ENCODE measurements around the gene DNASE1L1. TPM values are rescaled to one million over a fixed set of nuclear protein-coding genes. Genes with fewer than 3 reads are reported as not detected.

DNASE1L1 gene
- total and polyA plus RNA-seq, 2 of the 13 experiments (the other 11 are each of a cell fraction or from before 2014, with no cell fraction given) = 4.7 to 12.3 TPM

DNA sequence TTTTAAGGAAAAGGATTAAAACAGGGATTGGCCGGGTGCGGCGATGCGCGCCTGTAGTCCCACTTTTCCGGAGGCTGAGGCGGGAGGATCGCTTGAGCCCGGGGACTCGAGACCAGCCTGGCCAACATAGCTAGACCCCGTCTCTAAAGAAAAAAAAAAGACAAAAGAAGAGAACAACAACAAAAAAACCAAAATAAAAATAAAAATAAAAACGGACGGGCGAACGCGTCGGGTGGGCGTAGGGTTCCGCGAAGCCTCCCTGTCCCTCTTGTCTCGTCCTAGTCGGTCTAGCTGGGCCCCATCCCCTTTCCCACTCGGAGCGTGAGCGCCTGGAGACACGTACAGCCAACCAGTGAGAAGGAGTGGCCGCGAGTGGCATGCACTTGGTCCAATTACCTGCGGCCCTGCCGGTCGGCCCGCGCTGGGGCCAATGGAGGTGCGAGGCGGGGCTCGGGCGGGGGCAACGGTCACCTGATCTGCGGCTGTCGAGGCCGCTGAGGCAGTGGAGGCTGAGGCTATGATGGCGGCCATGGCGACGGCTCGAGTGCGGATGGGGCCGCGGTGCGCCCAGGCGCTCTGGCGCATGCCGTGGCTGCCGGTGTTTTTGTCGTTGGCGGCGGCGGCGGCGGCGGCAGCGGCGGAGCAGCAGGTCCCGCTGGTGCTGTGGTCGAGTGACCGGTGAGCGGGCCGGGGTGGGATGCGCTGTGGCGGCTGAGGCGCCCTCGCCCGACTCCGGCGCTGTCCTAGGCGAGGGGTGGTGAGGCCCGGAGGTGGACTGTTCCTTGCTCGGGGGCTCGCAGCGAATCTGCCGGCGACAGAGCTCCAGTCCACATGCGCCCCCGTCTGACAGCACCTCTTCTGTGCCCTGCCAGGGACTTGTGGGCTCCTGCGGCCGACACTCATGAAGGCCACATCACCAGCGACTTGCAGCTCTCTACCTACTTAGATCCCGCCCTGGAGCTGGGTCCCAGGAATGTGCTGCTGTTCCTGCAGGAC is 19.4 kb upstream of the DNASE1L1 start, which contains the start of gene ATP6AP1 (continued):
- TF ChIP-seq, protein P1, sequence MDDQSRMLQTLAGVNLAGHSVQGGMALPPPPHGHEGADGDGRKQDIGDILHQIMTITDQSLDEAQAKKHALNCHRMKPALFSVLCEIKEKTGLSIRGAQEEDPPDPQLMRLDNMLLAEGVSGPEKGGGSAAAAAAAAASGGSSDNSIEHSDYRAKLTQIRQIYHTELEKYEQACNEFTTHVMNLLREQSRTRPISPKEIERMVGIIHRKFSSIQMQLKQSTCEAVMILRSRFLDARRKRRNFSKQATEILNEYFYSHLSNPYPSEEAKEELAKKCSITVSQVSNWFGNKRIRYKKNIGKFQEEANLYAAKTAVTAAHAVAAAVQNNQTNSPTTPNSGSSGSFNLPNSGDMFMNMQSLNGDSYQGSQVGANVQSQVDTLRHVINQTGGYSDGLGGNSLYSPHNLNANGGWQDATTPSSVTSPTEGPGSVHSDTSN (CRISPR knock-in tag; IDR thresholded peaks at IDR 0.05; ENCODE audit: borderline replicate concordance) = 0 out of 2 replicates have a peak, but pooled peaks have one; percentile 78
- TF ChIP-seq UBTF (CRISPR knock-in tag; IDR thresholded peaks at IDR 0.05) (peak; percentile 51; the same call in 1 of the 2 replicates), CENPBD1 (CRISPR knock-in tag; IDR thresholded peaks at IDR 0.05; ENCODE audit: borderline replicate concordance, low read depth) (no peak), ZBTB34 (CRISPR knock-in tag; IDR thresholded peaks at IDR 0.05) (no peak), KDM5B (CRISPR knock-in tag; IDR thresholded peaks at IDR 0.05; ENCODE audit: borderline replicate concordance) (0 out of 2 replicates have a peak, but pooled peaks have one; percentile 57), PHF20 (CRISPR knock-in tag; IDR thresholded peaks at IDR 0.05) (peak; percentile 74), SP4 (CRISPR knock-in tag; IDR thresholded peaks at IDR 0.05) (peak; percentile 51), ZNF503 (CRISPR knock-in tag; IDR thresholded peaks at IDR 0.05) (0 out of 2 replicates have a peak, but pooled peaks have one; percentile 24), PHF21A (CRISPR knock-in tag; IDR thresholded peaks at IDR 0.05) (peak; percentile 62; the same call in 1 of the 2 replicates), BHLHE40 (IDR thresholded peaks at IDR 0.05; ENCODE audit: low read length) (0 out of 2 replicates have a peak, but pooled peaks have one; percentile 43), DR1 (CRISPR knock-in tag; IDR thresholded peaks at IDR 0.05) (peak; percentile 33; the same call in 1 of the 2 replicates)
- TF ChIP-seq, protein P2, sequence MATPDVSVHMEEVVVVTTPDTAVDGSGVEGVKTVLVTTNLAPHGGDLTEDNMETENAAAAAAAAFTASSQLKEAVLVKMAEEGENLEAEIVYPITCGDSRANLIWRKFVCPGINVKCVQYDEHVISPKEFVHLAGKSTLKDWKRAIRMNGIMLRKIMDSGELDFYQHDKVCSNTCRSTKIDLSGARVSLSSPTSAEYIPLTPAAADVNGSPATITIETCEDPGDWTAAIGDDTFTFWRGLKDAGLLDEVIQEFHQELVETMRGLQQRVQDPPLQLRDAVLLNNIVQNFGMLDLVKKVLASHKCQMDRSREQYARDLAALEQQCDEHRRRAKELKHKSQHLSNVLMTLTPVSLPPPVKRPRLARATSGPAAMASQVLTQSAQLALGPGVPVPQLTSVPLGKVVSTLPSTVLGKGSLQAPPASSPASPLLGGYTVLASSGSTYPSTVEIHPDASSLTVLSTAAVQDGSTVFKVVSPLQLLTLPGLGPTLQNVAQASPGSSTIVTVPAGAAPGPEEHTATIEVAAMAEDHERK (CRISPR knock-in tag; IDR thresholded peaks at IDR 0.05; ENCODE audit: low read depth) = peak; percentile 21; the same call in 1 of the 2 replicates
- TF ChIP-seq, protein P3, sequence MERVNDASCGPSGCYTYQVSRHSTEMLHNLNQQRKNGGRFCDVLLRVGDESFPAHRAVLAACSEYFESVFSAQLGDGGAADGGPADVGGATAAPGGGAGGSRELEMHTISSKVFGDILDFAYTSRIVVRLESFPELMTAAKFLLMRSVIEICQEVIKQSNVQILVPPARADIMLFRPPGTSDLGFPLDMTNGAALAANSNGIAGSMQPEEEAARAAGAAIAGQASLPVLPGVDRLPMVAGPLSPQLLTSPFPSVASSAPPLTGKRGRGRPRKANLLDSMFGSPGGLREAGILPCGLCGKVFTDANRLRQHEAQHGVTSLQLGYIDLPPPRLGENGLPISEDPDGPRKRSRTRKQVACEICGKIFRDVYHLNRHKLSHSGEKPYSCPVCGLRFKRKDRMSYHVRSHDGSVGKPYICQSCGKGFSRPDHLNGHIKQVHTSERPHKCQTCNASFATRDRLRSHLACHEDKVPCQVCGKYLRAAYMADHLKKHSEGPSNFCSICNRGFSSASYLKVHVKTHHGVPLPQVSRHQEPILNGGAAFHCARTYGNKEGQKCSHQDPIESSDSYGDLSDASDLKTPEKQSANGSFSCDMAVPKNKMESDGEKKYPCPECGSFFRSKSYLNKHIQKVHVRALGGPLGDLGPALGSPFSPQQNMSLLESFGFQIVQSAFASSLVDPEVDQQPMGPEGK (CRISPR knock-in tag; IDR thresholded peaks at IDR 0.05) = peak; percentile 48; the same call in 1 of the 2 replicates

All from HepG2 (cell line).